ENCODE measurements around the gene CTSA. TPM values are rescaled to one million over a fixed set of nuclear protein-coding genes. Genes with fewer than 3 reads are reported as not detected.

Gene CTSA
- total RNA-seq, 1 experiment from 2014 or later = 39.5 TPM

GRCh38 chr20:45850238-45850637 lies 40.9 kb upstream of the CTSA start:
- H4K20me1 ChIP-seq (ENCODE audit: insufficient read depth, low read depth, low read length) = no peaks in the 10 kb centered on the region
- no peak overlapping the region for H3K4me3 ChIP-seq (ENCODE audit: low read length)
- H3K9me2 ChIP-seq (replicated peaks; ENCODE audit: insufficient read depth, low read length) = no peaks in the 10 kb centered on the region
- H3K27ac ChIP-seq (ENCODE audit: low read length) = no peak overlapping the region
- peaks cover 11% of the 10 kb centered on the region; the same call in 1 of the 2 replicates for H3K36me3 ChIP-seq (ENCODE audit: insufficient read depth, low read length)
- H3K4me2 ChIP-seq (ENCODE audit: low read depth, low read length, poor library complexity, severe bottlenecking) = no peak overlapping the region
- no peaks in the 10 kb centered on the region for H3K27me3 ChIP-seq (ENCODE audit: low read length)
- H3K4me1 ChIP-seq (ENCODE audit: low read length) = no peaks in the 10 kb centered on the region
- no peaks in the 10 kb centered on the region for H3K9me3 ChIP-seq (ENCODE audit: low read length)
- H3K9ac ChIP-seq (ENCODE audit: low read length) = no peak overlapping the region
- DNase-seq = no peak
- no peak overlapping the region for H2AFZ ChIP-seq (ENCODE audit: low read length)
- peaks cover 8% of the 10 kb centered on the region; the same call in 1 of the 2 replicates for H3K79me2 ChIP-seq (ENCODE audit: low read length)

GRCh38 chr20:45850926-45851325 lies 40.2 kb upstream of the CTSA start:
- Histone ChIP-seq H3K4me3 (ENCODE audit: low read length) (no peak overlapping the region), H2AFZ (ENCODE audit: low read length) (no peak overlapping the region), H3K4me1 (ENCODE audit: low read length) (peaks cover 3% of the 10 kb centered on the region), H3K79me2 (ENCODE audit: low read length) (peaks cover 12% of the 10 kb centered on the region), H3K4me2 (ENCODE audit: low read depth, low read length, poor library complexity, severe bottlenecking) (no peak overlapping the region), H3K27ac (ENCODE audit: low read length) (no peak overlapping the region), H3K9me3 (ENCODE audit: low read length) (no peaks in the 10 kb centered on the region), H3K9ac (ENCODE audit: low read length) (no peak overlapping the region), H4K20me1 (ENCODE audit: insufficient read depth, low read depth, low read length) (no peaks in the 10 kb centered on the region), H3K36me3 (ENCODE audit: insufficient read depth, low read length) (peaks cover 11% of the 10 kb centered on the region; the same call in 1 of the 2 replicates), H3K27me3 (ENCODE audit: low read length) (no peaks in the 10 kb centered on the region), H3K9me2 (replicated peaks; ENCODE audit: insufficient read depth, low read length) (no peaks in the 10 kb centered on the region)
- no peak for DNase-seq

GRCh38 chr20:45851501-45851900 lies 39.6 kb upstream of the CTSA start:
- no peak overlapping the region for H3K4me2 ChIP-seq (ENCODE audit: low read depth, low read length, poor library complexity, severe bottlenecking)
- no peaks in the 10 kb centered on the region for H3K9me2 ChIP-seq (replicated peaks; ENCODE audit: insufficient read depth, low read length)
- H2AFZ ChIP-seq (ENCODE audit: low read length) = no peak overlapping the region
- no peaks in the 10 kb centered on the region for H4K20me1 ChIP-seq (ENCODE audit: insufficient read depth, low read depth, low read length)
- peaks cover 8% of the 10 kb centered on the region for H3K4me1 ChIP-seq (ENCODE audit: low read length)
- no peak overlapping the region for H3K4me3 ChIP-seq (ENCODE audit: low read length)
- no peak overlapping the region for H3K9ac ChIP-seq (ENCODE audit: low read length)
- no peak for DNase-seq
- no peaks in the 10 kb centered on the region for H3K9me3 ChIP-seq (ENCODE audit: low read length)
- no peak overlapping the region for H3K27ac ChIP-seq (ENCODE audit: low read length)
- H3K79me2 ChIP-seq (ENCODE audit: low read length) = peaks cover 18% of the 10 kb centered on the region
- peaks cover 7% of the 10 kb centered on the region; the same call in 1 of the 2 replicates for H3K36me3 ChIP-seq (ENCODE audit: insufficient read depth, low read length)
- no peaks in the 10 kb centered on the region for H3K27me3 ChIP-seq (ENCODE audit: low read length)

- H4K20me1 ChIP-seq (ENCODE audit: insufficient read depth, low read depth, low read length) = no peaks in the 10 kb centered on the region
- H3K79me2 ChIP-seq (ENCODE audit: low read length) = peaks cover 24% of the 10 kb centered on the region
- H3K4me1 ChIP-seq (ENCODE audit: low read length) = peaks cover 9% of the 10 kb centered on the region
- H3K4me2 ChIP-seq (ENCODE audit: low read depth, low read length, poor library complexity, severe bottlenecking) = no peak overlapping the region
- 0 out of 2 replicates have a peak, but pooled peaks cover 6% of the 10 kb centered on the region for H3K36me3 ChIP-seq (ENCODE audit: insufficient read depth, low read length)
- no peaks in the 10 kb centered on the region for H3K27me3 ChIP-seq (ENCODE audit: low read length)
- H3K4me3 ChIP-seq (ENCODE audit: low read length) = no peak overlapping the region
- DNase-seq = no peak
- no peaks in the 10 kb centered on the region for H3K9me2 ChIP-seq (replicated peaks; ENCODE audit: insufficient read depth, low read length)
- no peak overlapping the region for H3K9ac ChIP-seq (ENCODE audit: low read length)
- H3K27ac ChIP-seq (ENCODE audit: low read length) = no peak overlapping the region
- no peaks in the 10 kb centered on the region for H3K9me3 ChIP-seq (ENCODE audit: low read length)
- H2AFZ ChIP-seq (ENCODE audit: low read length) = no peak overlapping the region
Observed at GRCh38 chr20:45852326-45852725, 38.8 kb upstream of the CTSA start.

- Histone ChIP-seq H3K36me3 (ENCODE audit: insufficient read depth, low read length) (0 out of 2 replicates have a peak, but pooled peaks cover 6% of the 10 kb centered on the region), H3K4me2 (ENCODE audit: low read depth, low read length, poor library complexity, severe bottlenecking) (no peak overlapping the region), H3K9ac (ENCODE audit: low read length) (no peak overlapping the region)
Observed at GRCh38 chr20:45853484-45853883, 37.7 kb upstream of the CTSA start.

GRCh38 chr20:45857114-45857881 lies 33.8 kb upstream of the CTSA start, which contains the start of the genes ACOT8 and ZSWIM3:
ACOT8 (minus strand) TSS chr20:45857392; CDS start chr20:45857315, 77 bp downstream.
ZSWIM3 (plus strand) TSS chr20:45857614; CDS start chr20:45857826, 212 bp downstream.
- no peaks in the 10 kb centered on the region for H3K9me2 ChIP-seq (replicated peaks; ENCODE audit: insufficient read depth, low read length)
- H3K4me3 ChIP-seq (ENCODE audit: low read length) = peak within 1 kb of the TSS; percentile 77
- peak within 1 kb of the TSS; percentile 96 for H2AFZ ChIP-seq (ENCODE audit: low read length)
- H3K79me2 ChIP-seq (ENCODE audit: low read length) = peaks cover 45% of the 10 kb centered on the region
- peak; percentile 100 for DNase-seq
- peak within 1 kb of the TSS; percentile 76 for H3K27ac ChIP-seq (ENCODE audit: low read length)
- 0 out of 2 replicates have a peak, but pooled peaks cover 3% of the 10 kb centered on the region for H3K36me3 ChIP-seq (ENCODE audit: insufficient read depth, low read length)
- no peaks in the 10 kb centered on the region for H4K20me1 ChIP-seq (ENCODE audit: insufficient read depth, low read depth, low read length)
- H3K9me3 ChIP-seq (ENCODE audit: low read length) = no peaks in the 10 kb centered on the region
- H3K4me2 ChIP-seq (ENCODE audit: low read depth, low read length, poor library complexity, severe bottlenecking) = peak within 1 kb of the TSS; percentile 99
- H3K27me3 ChIP-seq (ENCODE audit: low read length) = no peaks in the 10 kb centered on the region
- H3K9ac ChIP-seq (ENCODE audit: low read length) = peak within 1 kb of the TSS; percentile 91
- peaks cover 22% of the 10 kb centered on the region for H3K4me1 ChIP-seq (ENCODE audit: low read length)

More at GRCh38 chr20:45853484-45853883, 37.7 kb upstream of the CTSA start:
- DNase-seq = no peak
- Histone ChIP-seq H3K27me3 (ENCODE audit: low read length) (no peaks in the 10 kb centered on the region), H3K79me2 (ENCODE audit: low read length) (peaks cover 30% of the 10 kb centered on the region), H4K20me1 (ENCODE audit: insufficient read depth, low read depth, low read length) (no peaks in the 10 kb centered on the region), H3K9me3 (ENCODE audit: low read length) (no peaks in the 10 kb centered on the region), H3K4me3 (ENCODE audit: low read length) (no peak overlapping the region), H3K27ac (ENCODE audit: low read length) (no peak overlapping the region), H2AFZ (ENCODE audit: low read length) (no peak overlapping the region), H3K9me2 (replicated peaks; ENCODE audit: insufficient read depth, low read length) (no peaks in the 10 kb centered on the region), H3K4me1 (ENCODE audit: low read length) (peaks cover 15% of the 10 kb centered on the region)

- no peaks in the 10 kb centered on the region for H4K20me1 ChIP-seq (ENCODE audit: insufficient read depth, low read depth, low read length)
- H3K4me1 ChIP-seq (ENCODE audit: low read length) = peaks cover 22% of the 10 kb centered on the region
- no peaks in the 10 kb centered on the region for H3K9me2 ChIP-seq (replicated peaks; ENCODE audit: insufficient read depth, low read length)
- H3K4me2 ChIP-seq (ENCODE audit: low read depth, low read length, poor library complexity, severe bottlenecking) = peak overlapping the region; percentile 99
- 0 out of 2 replicates have a peak, but pooled peaks cover 3% of the 10 kb centered on the region for H3K36me3 ChIP-seq (ENCODE audit: insufficient read depth, low read length)
- H3K9ac ChIP-seq (ENCODE audit: low read length) = peak overlapping the region; percentile 91
- peak overlapping the region; percentile 77 for H3K4me3 ChIP-seq (ENCODE audit: low read length)
- DNase-seq = peak; percentile 83
- peaks cover 47% of the 10 kb centered on the region for H3K79me2 ChIP-seq (ENCODE audit: low read length)
- no peaks in the 10 kb centered on the region for H3K27me3 ChIP-seq (ENCODE audit: low read length)
- peak overlapping the region; percentile 76 for H3K27ac ChIP-seq (ENCODE audit: low read length)
- H2AFZ ChIP-seq (ENCODE audit: low read length) = peak overlapping the region; percentile 96
- no peaks in the 10 kb centered on the region for H3K9me3 ChIP-seq (ENCODE audit: low read length)
Observed at GRCh38 chr20:45857882-45858216, 33.3 kb upstream of the CTSA start.

- Histone ChIP-seq H3K4me3 (ENCODE audit: low read length) (no peak overlapping the region), H3K27me3 (ENCODE audit: low read length) (no peaks in the 10 kb centered on the region), H3K27ac (ENCODE audit: low read length) (no peak overlapping the region), H3K9ac (ENCODE audit: low read length) (no peak overlapping the region), H3K79me2 (ENCODE audit: low read length) (peaks cover 48% of the 10 kb centered on the region), H3K4me1 (ENCODE audit: low read length) (peaks cover 22% of the 10 kb centered on the region), H4K20me1 (ENCODE audit: insufficient read depth, low read depth, low read length) (no peaks in the 10 kb centered on the region), H3K9me3 (ENCODE audit: low read length) (no peaks in the 10 kb centered on the region), H2AFZ (ENCODE audit: low read length) (no peak overlapping the region), H3K4me2 (ENCODE audit: low read depth, low read length, poor library complexity, severe bottlenecking) (no peak overlapping the region), H3K9me2 (replicated peaks; ENCODE audit: insufficient read depth, low read length) (no peaks in the 10 kb centered on the region), H3K36me3 (ENCODE audit: insufficient read depth, low read length) (0 out of 2 replicates have a peak, but pooled peaks cover 1% of the 10 kb centered on the region)
- no peak for DNase-seq
Observed at GRCh38 chr20:45859916-45860315, 31.2 kb upstream of the CTSA start.

Data from Karpas-422 (cell line).